WTC11 (cell line): ENCODE measurements around the gene BICD2. TPM values are rescaled to one million over a fixed set of nuclear protein-coding genes. Genes with fewer than 3 reads are reported as not detected.
A peak's percentile ranks its signal among the peaks of the same experiment; 100 is the strongest.

Experiments used
- ATAC-seq: fragments of 200-7000 bp; cut with Tn5 transposase; 2 replicates; pipeline ENCODE4 v1.10.0; 2021; ENCODE audit warnings: mild to moderate bottlenecking, moderate library complexity
- CTCF ChIA-PET: fragments of 300-600 bp; sonication (Branson Sonifier 250); formaldehyde crosslinking; loops from one replicate; lab custom pipeline; 2021; ENCODE audit warnings: antibody characterized with exemption; lab: Charles Lee
- POLR2A ChIA-PET: fragments of 350-600 bp; sonication (Branson Sonifier 250); formaldehyde crosslinking; loops from one replicate; lab custom pipeline; 2021; ENCODE audit warnings: antibody characterized with exemption; lab: Charles Lee
- DNase-seq: peaks from one replicate; pipeline ENCODE4 v3.0.0; 2021; ENCODE audit warnings: low spot score
- H3K27ac Mint-ChIP-seq: 2 replicates; pipeline ENCODE4 v1.8.0; 2021; ENCODE audit warnings: mixed read lengths
- H3K27me3 Mint-ChIP-seq: 2 replicates; pipeline ENCODE4 v1.8.0; 2021; ENCODE audit warnings: low read depth, mild to moderate bottlenecking, moderate library complexity, mixed read lengths
- H3K36me3 Mint-ChIP-seq: 2 replicates; pipeline ENCODE4 v1.8.0; 2021; ENCODE audit warnings: mixed read lengths
- H3K4me1 Mint-ChIP-seq: 2 replicates; pipeline ENCODE4 v1.8.0; 2022; ENCODE audit warnings: mixed read lengths
- H3K4me3 Mint-ChIP-seq: 2 replicates; pipeline ENCODE4 v1.8.0; 2021; ENCODE audit warnings: mild to moderate bottlenecking, moderate library complexity, mixed read lengths
- H3K9me3 Mint-ChIP-seq: 2 replicates; pipeline ENCODE4 v1.8.0; 2021; ENCODE audit warnings: mixed read lengths
- ATF2 ChIP-seq: sonication (generic); formaldehyde crosslinking; IDR thresholded peaks from 2 replicates; pipeline ENCODE4 v1.8.1; 2022; ENCODE audit warnings: low read depth, missing genetic modification reagents, borderline replicate concordance
- FOXK1 ChIP-seq: sonication (generic); formaldehyde crosslinking; IDR thresholded peaks from 2 replicates; pipeline ENCODE4 v1.8.0; 2022; ENCODE audit warnings: mild to moderate bottlenecking, moderate library complexity, missing genetic modification reagents
- FOXP1 ChIP-seq: sonication (generic); formaldehyde crosslinking; IDR thresholded peaks from 2 replicates; pipeline ENCODE4 v1.8.0; 2022; ENCODE audit warnings: missing genetic modification reagents, mild to moderate bottlenecking, moderate library complexity, borderline replicate concordance
- HMGXB4 ChIP-seq: sonication (generic); formaldehyde crosslinking; IDR thresholded peaks from 2 replicates; pipeline ENCODE4 v1.8.1; 2023; ENCODE audit warnings: mild to moderate bottlenecking, moderate library complexity, missing genetic modification reagents
- IRF2 ChIP-seq: sonication (generic); formaldehyde crosslinking; IDR thresholded peaks from 2 replicates; pipeline ENCODE4 v1.8.0; 2022; ENCODE audit warnings: low read depth, missing genetic modification reagents, borderline replicate concordance
- KAT7 ChIP-seq: sonication (generic); formaldehyde crosslinking; IDR thresholded peaks from 2 replicates; pipeline ENCODE4 v1.8.1; 2023; ENCODE audit warnings: missing genetic modification reagents, mild to moderate bottlenecking, borderline replicate concordance
- NFE2L1 ChIP-seq: sonication (generic); formaldehyde crosslinking; IDR thresholded peaks from 2 replicates; pipeline ENCODE4 v1.8.1; 2023; ENCODE audit warnings: missing genetic modification reagents
- SOX15 ChIP-seq: fragments of 250-450 bp; sonication (Bioruptor Pico); IDR thresholded peaks from 2 replicates; pipeline ENCODE4 v1.9.0; 2021; ENCODE audit warnings: mild to moderate bottlenecking
- USF2 ChIP-seq: sonication (generic); formaldehyde crosslinking; IDR thresholded peaks from 2 replicates; pipeline ENCODE4 v1.8.1; 2023; ENCODE audit warnings: mild to moderate bottlenecking, missing genetic modification reagents, moderate library complexity
- ZNF121 ChIP-seq: sonication (generic); formaldehyde crosslinking; IDR thresholded peaks from 2 replicates; pipeline ENCODE4 v1.8.0; 2023; ENCODE audit warnings: missing genetic modification reagents
- ZNF317 ChIP-seq: sonication (generic); formaldehyde crosslinking; IDR thresholded peaks from 2 replicates; pipeline ENCODE4 v1.8.1; 2023; ENCODE audit warnings: low read depth, mild to moderate bottlenecking, moderate library complexity, missing genetic modification reagents, borderline replicate concordance
- ZNF532 ChIP-seq: fragments of 250-450 bp; sonication (Bioruptor Pico); IDR thresholded peaks from 2 replicates; pipeline ENCODE4 v1.9.0; 2021; ENCODE audit warnings: mild to moderate bottlenecking, borderline replicate concordance
- total RNA-seq: library from RNA; stranded (reverse); gene quantifications from 3 replicates; pipeline ENCODE4 v1.2.3, GENCODE V29; 2021
- TF ChIP-seq, protein P1 (sequence below): sonication (generic); formaldehyde crosslinking; IDR thresholded peaks from 2 replicates; pipeline ENCODE4 v1.8.0; 2023; ENCODE audit warnings: missing genetic modification reagents, mild to moderate bottlenecking, borderline replicate concordance
- TF ChIP-seq, protein P2 (sequence below): sonication (generic); formaldehyde crosslinking; IDR thresholded peaks from 2 replicates; pipeline ENCODE4 v1.8.1; 2022; ENCODE audit warnings: missing genetic modification reagents, borderline replicate concordance

Gene BICD2
- total RNA-seq, 1 experiment from 2014 or later, result 38.7 TPM

- TF ChIP-seq, protein P1, sequence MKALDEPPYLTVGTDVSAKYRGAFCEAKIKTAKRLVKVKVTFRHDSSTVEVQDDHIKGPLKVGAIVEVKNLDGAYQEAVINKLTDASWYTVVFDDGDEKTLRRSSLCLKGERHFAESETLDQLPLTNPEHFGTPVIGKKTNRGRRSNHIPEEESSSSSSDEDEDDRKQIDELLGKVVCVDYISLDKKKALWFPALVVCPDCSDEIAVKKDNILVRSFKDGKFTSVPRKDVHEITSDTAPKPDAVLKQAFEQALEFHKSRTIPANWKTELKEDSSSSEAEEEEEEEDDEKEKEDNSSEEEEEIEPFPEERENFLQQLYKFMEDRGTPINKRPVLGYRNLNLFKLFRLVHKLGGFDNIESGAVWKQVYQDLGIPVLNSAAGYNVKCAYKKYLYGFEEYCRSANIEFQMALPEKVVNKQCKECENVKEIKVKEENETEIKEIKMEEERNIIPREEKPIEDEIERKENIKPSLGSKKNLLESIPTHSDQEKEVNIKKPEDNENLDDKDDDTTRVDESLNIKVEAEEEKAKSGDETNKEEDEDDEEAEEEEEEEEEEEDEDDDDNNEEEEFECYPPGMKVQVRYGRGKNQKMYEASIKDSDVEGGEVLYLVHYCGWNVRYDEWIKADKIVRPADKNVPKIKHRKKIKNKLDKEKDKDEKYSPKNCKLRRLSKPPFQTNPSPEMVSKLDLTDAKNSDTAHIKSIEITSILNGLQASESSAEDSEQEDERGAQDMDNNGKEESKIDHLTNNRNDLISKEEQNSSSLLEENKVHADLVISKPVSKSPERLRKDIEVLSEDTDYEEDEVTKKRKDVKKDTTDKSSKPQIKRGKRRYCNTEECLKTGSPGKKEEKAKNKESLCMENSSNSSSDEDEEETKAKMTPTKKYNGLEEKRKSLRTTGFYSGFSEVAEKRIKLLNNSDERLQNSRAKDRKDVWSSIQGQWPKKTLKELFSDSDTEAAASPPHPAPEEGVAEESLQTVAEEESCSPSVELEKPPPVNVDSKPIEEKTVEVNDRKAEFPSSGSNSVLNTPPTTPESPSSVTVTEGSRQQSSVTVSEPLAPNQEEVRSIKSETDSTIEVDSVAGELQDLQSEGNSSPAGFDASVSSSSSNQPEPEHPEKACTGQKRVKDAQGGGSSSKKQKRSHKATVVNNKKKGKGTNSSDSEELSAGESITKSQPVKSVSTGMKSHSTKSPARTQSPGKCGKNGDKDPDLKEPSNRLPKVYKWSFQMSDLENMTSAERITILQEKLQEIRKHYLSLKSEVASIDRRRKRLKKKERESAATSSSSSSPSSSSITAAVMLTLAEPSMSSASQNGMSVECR (CRISPR knock-in tag), result peak; percentile 55; the same call in 1 of the 2 replicates
These were observed 94.5 kb downstream of the BICD2 start, which contains the start of gene IPPK (continued) for GRCh38 chr9:92669890-92670708.

- no peaks in the 10 kb centered on the region for H3K27me3 Mint-ChIP-seq
- no peak for TF ChIP-seq SOX15 (CRISPR knock-in tag)
- TF ChIP-seq KAT7 (CRISPR knock-in tag), result no peak
- TF ChIP-seq USF2 (CRISPR knock-in tag), result no peak
- H3K9me3 Mint-ChIP-seq, result no peaks in the 10 kb centered on the region
- H3K4me3 Mint-ChIP-seq, result peak overlapping the region; percentile 96
- CTCF ChIA-PET, result interaction anchor here (1.1 to 1.8 kb wide), 6 partner anchors 10 to 344 kb away, joined by 4 to 8 read pairs (median 6); partner anchors contain the start of genes CENPP and NOL8
- peak; percentile 27 for DNase-seq
- no peaks in the 10 kb centered on the region for H3K36me3 Mint-ChIP-seq
- no peak; the same call in 1 of the 2 replicates for ATAC-seq
- H3K27ac Mint-ChIP-seq, result peak overlapping the region; percentile 83; the same call in 1 of the 2 replicates
- H3K4me1 Mint-ChIP-seq, result peaks cover 17% of the 10 kb centered on the region
- POLR2A ChIA-PET, result interaction anchor here (1.2 to 1.5 kb wide), 2 partner anchors 95 to 344 kb away, joined by 4 to 8 read pairs; partner anchors contain the start of genes BICD2, CENPP and NOL8
These were observed 95.1 kb downstream of the BICD2 start for GRCh38 chr9:92669527-92669889.

GRCh38 chr9:92668746-92669526 lies 95.7 kb downstream of the BICD2 start:
- ChIA-PET CTCF (no interaction called here), POLR2A (no interaction called here)
- Mint-ChIP-seq H3K36me3 (no peaks in the 10 kb centered on the region), H3K4me1 (peaks cover 17% of the 10 kb centered on the region), H3K27me3 (no peaks in the 10 kb centered on the region), H3K4me3 (peak overlapping the region; percentile 96), H3K27ac (peak overlapping the region; percentile 83), H3K9me3 (no peaks in the 10 kb centered on the region)
- DNase-seq (peak; percentile 40), ATAC-seq (peak; percentile 9; the same call in 1 of the 2 replicates)
- TF ChIP-seq ZNF532 (CRISPR knock-in tag), result no peak
- TF ChIP-seq ZNF317 (CRISPR knock-in tag), result no peak
- TF ChIP-seq HMGXB4 (CRISPR knock-in tag), result no peak
- no peak for TF ChIP-seq FOXK1 (CRISPR knock-in tag)
- no peak for TF ChIP-seq NFE2L1 (CRISPR knock-in tag)
- TF ChIP-seq ATF2 (CRISPR knock-in tag), result no peak
- TF ChIP-seq SOX15 (CRISPR knock-in tag), result no peak
- no peak for TF ChIP-seq FOXP1 (CRISPR knock-in tag)
- TF ChIP-seq, protein P2, sequence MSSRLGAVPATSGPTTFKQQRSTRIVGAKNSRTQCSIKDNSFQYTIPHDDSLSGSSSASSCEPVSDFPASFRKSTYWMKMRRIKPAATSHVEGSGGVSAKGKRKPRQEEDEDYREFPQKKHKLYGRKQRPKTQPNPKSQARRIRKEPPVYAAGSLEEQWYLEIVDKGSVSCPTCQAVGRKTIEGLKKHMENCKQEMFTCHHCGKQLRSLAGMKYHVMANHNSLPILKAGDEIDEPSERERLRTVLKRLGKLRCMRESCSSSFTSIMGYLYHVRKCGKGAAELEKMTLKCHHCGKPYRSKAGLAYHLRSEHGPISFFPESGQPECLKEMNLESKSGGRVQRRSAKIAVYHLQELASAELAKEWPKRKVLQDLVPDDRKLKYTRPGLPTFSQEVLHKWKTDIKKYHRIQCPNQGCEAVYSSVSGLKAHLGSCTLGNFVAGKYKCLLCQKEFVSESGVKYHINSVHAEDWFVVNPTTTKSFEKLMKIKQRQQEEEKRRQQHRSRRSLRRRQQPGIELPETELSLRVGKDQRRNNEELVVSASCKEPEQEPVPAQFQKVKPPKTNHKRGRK, result no peak
- no peak for TF ChIP-seq ZNF121 (CRISPR knock-in tag)
- no peak for TF ChIP-seq IRF2 (CRISPR knock-in tag)
